K562 (cell line): Measurements from ENCODE around the gene NEURL1. TPM values are rescaled to one million over a fixed set of nuclear protein-coding genes. Genes with fewer than 3 reads are reported as not detected.

Experiments used
- ATAC-seq: fragments of 200-7000 bp; cut with Tn5 transposase; 3 replicates; pipeline ENCODE4 v1.9.1; 2020; ENCODE audit warnings: moderate library complexity
- BruUV-seq: library from RNA; stranded (reverse); fragments of 400-500 nt; replicated peaks from 2 replicates; lab custom pipeline; 2021; lab: Mats Ljungman, UMichigan
- CTCF ChIA-PET: fragments of 300-600 bp; formaldehyde crosslinking; extraction: SDS; loops from one replicate; lab custom pipeline; 2021; ENCODE audit warnings: low intra/inter-chr PET ratio; lab: Yijun Ruan, JAX
- POLR2A ChIA-PET: fragments of 300-600, 350-650 bp; sonication (Branson Sonifier 250); formaldehyde crosslinking; extraction: SDS; loops from one replicate; lab custom pipeline; 2021; ENCODE audit warnings: antibody characterized with exemption, inconsistent platforms; lab: Yijun Ruan, JAX
- DNase-seq, 4 experiments: peaks; one replicate each; pipeline versions ENCODE4 v3.0.0 to v3.0.0-alpha.2; 2011 to 2018; ENCODE audit warnings: low spot score in 3 of 4, mixed read lengths in 3 of 4; ENCODE audit errors: extremely low read depth in 1 of 4
- FAIRE-seq: peaks from 2 replicates; lab custom pipeline; 2011; peaks lifted over from hg19 to GRCh38; lab: Jason Lieb, UNC
- H2AFZ ChIP-seq: 2 replicates; pipeline ENCODE4 v1.6.0; 2011; ENCODE audit warnings: low read depth, low read length, control low read depth, inconsistent platforms
- H3K27ac ChIP-seq: fragments of 200-600 bp; 3 replicates; pipeline ENCODE4 v1.8.0; 2011; ENCODE audit warnings: low read depth, mild to moderate bottlenecking, control low read depth, inconsistent platforms, low read length, moderate library complexity, mixed read lengths; ENCODE audit errors: extremely low read depth
- H3K27me3 ChIP-seq, 2 experiments: fragments of 300-600 bp in 1 of 2; 2 replicates in 1 of 2; 3 replicates in 1 of 2; pipeline versions ENCODE4 v1.6.0 to v1.8.0; 2011; ENCODE audit warnings: inconsistent platforms in 2 of 2, low read length in 2 of 2, mild to moderate bottlenecking in 1 of 2, mixed read lengths in 1 of 2, moderate library complexity in 1 of 2; ENCODE audit not compliant: control insufficient read depth in 2 of 2, insufficient read depth in 2 of 2
- H3K36me3 ChIP-seq: fragments of 300-600 bp; 3 replicates; pipeline ENCODE4 v1.8.0; 2011; ENCODE audit warnings: mild to moderate bottlenecking, low read length, inconsistent platforms; ENCODE audit not compliant: control insufficient read depth, insufficient read depth
- H3K4me1 ChIP-seq, 2 experiments: fragments of 200-600 bp in 1 of 2; replicated peaks in 1 of 2; 2 replicates in 1 of 2; 3 replicates in 1 of 2; pipeline versions ENCODE4 v1.5.1 to v1.8.0; 2011; ENCODE audit warnings: inconsistent platforms in 2 of 2, low read length in 2 of 2, mild to moderate bottlenecking in 1 of 2, mixed read lengths in 1 of 2, moderate library complexity in 1 of 2; ENCODE audit not compliant: control insufficient read depth in 2 of 2, insufficient read depth in 2 of 2
- H3K4me2 ChIP-seq: 2 replicates; pipeline ENCODE4 v1.6.1; 2011; ENCODE audit warnings: low read length, control low read depth, inconsistent platforms, mixed read lengths; ENCODE audit not compliant: insufficient read depth
- H3K4me3 ChIP-seq: fragments of 200-600 bp; sonication (generic), shearing (Covaris generic); 2 replicates; pipeline ENCODE4 v1.5.1; 2016; ENCODE audit warnings: control low read depth, inconsistent platforms
- H3K79me2 ChIP-seq: fragments of 200-600 bp; 3 replicates; pipeline ENCODE4 v1.8.0; 2011; ENCODE audit warnings: low read length, inconsistent platforms; ENCODE audit not compliant: control insufficient read depth, insufficient read depth
- H3K9ac ChIP-seq, 2 experiments: 2 replicates each; pipeline versions ENCODE4 v1.6.0 to v1.6.1; 2011; ENCODE audit warnings: low read depth in 2 of 2, low read length in 2 of 2, control low read depth in 1 of 2, inconsistent platforms in 1 of 2, mild to moderate bottlenecking in 1 of 2, mixed read lengths in 1 of 2; ENCODE audit not compliant: insufficient read depth in 1 of 2
- H3K9me1 ChIP-seq: one replicate; pipeline ENCODE4 v1.6.0; 2011; ENCODE audit warnings: inconsistent platforms, mild to moderate bottlenecking, low read length, moderate library complexity; ENCODE audit not compliant: control insufficient read depth, insufficient read depth
- H3K9me3 ChIP-seq: replicated peaks from 2 replicates; pipeline ENCODE4 v1.5.1; 2011; ENCODE audit warnings: low read depth, low read length, inconsistent platforms; ENCODE audit not compliant: control insufficient read depth, insufficient read depth
- H4K20me1 ChIP-seq: replicated peaks from 2 replicates; pipeline ENCODE4 v1.6.1; 2011; ENCODE audit warnings: low read length, inconsistent platforms, mixed read lengths; ENCODE audit not compliant: control insufficient read depth, insufficient read depth
- BACH1 ChIP-seq: fragments of 200-800 bp; sonication (Bioruptor generic); IDR thresholded peaks from 2 replicates; pipeline ENCODE4 v1.6.1; 2016; ENCODE audit warnings: missing genetic modification characterization, missing compliant biosample characterization
- CBFA2T3 ChIP-seq: fragments of 450-650 bp; IDR thresholded peaks from 2 replicates; pipeline ENCODE4 v1.6.1; 2017
- CCAR2 ChIP-seq: fragments of 200-400 bp; formaldehyde crosslinking; IDR thresholded peaks from 2 replicates; pipeline ENCODE4 v1.6.1; 2017; ENCODE audit warnings: mild to moderate bottlenecking, low read depth, low read length
- DMBX1 ChIP-seq: fragments of 250-450 bp; sonication (Bioruptor Pico); IDR thresholded peaks from 2 replicates; pipeline ENCODE4 v1.8.0; 2022; ENCODE audit warnings: inconsistent platforms, mild to moderate bottlenecking, moderate library complexity, borderline replicate concordance
- HOXB6 ChIP-seq: fragments of 250-450 bp; sonication (Bioruptor Pico); IDR thresholded peaks from 2 replicates; pipeline ENCODE4 v1.5.1; 2022; ENCODE audit warnings: mild to moderate bottlenecking, borderline replicate concordance
- MECOM ChIP-seq: fragments of 250-450 bp; sonication (Bioruptor Pico); IDR thresholded peaks from 2 replicates; pipeline ENCODE4 v1.8.0; 2022; ENCODE audit warnings: inconsistent platforms
- PML ChIP-seq: IDR thresholded peaks from 2 replicates; pipeline ENCODE4 v1.6.1; 2012; ENCODE audit warnings: low read length, inconsistent platforms
- PPARD ChIP-seq: fragments of 250-450 bp; sonication (Bioruptor Pico); IDR thresholded peaks from 2 replicates; pipeline ENCODE4 v1.8.0; 2022; ENCODE audit warnings: inconsistent platforms, mild to moderate bottlenecking, moderate library complexity
- PTTG1 ChIP-seq: fragments of 450-650 bp; IDR thresholded peaks from 2 replicates; pipeline ENCODE4 v1.6.1; 2016; ENCODE audit warnings: low read depth, mild to moderate bottlenecking, missing genetic modification characterization, missing compliant biosample characterization
- RBM25 ChIP-seq: fragments of 200-400 bp; formaldehyde crosslinking; IDR thresholded peaks from 2 replicates; pipeline ENCODE4 v1.6.1; 2018; ENCODE audit warnings: low read length, low read depth, moderate library complexity; ENCODE audit not compliant: severe bottlenecking
- SRSF3 ChIP-seq: fragments of 200-400 bp; formaldehyde crosslinking; IDR thresholded peaks from 2 replicates; pipeline ENCODE4 v1.6.1; 2016; ENCODE audit warnings: mild to moderate bottlenecking, low read length, moderate library complexity; ENCODE audit not compliant: insufficient read depth
- TSC22D4 ChIP-seq: fragments of 450-650 bp; IDR thresholded peaks from 2 replicates; pipeline ENCODE4 v1.6.1; 2016; ENCODE audit warnings: missing genetic modification characterization, missing biosample characterization, control low read depth
- ZNF212 ChIP-seq: fragments of 450-650 bp; formaldehyde crosslinking; IDR thresholded peaks from 2 replicates; pipeline ENCODE4 v1.4.0; 2020; ENCODE audit warnings: mild to moderate bottlenecking
- ZNF830 ChIP-seq: fragments of 250-450 bp; sonication (Bioruptor Pico); IDR thresholded peaks from 2 replicates; pipeline ENCODE4 v1.5.0; 2021; ENCODE audit warnings: mild to moderate bottlenecking
- WGBS: fragments of 100-300 bp; shearing (Covaris generic); methylation state at CpG from one replicate; pipeline ENCODE4 v1.1.6; 2016; ENCODE audit warnings: low coverage, mixed read lengths; ENCODE audit not compliant: insufficient coverage; ENCODE audit errors: missing lambda C conversion rate; 5-methylcytosine and 5-hydroxymethylcytosine counted together
- in situ Hi-C: fragments of 300-500 bp; cut with MboI; formaldehyde crosslinking; loops from 4 replicates; pipeline ENCODE4 v1.15.0; 2018; ENCODE audit warnings: inconsistent platforms, mixed read lengths
- intact Hi-C: fragments of 100-400 bp; cut with micrococcal nuclease; formaldehyde crosslinking; loops from 2 replicates; pipeline ENCODE4 v1.14.2; 2022
- polyA plus RNA-seq, 8 experiments: library from polyadenylated mRNA; depleted of rRNA in 4 of 8; stranded (reverse) in 5 of 8; unstranded in 3 of 8; fragments of >200 nt; fragmentation: Nextera tagmentation in 2 of 8; fragmentation: Illumina TruSeq in 1 of 8; extraction: Ambion mirVana in 2 of 8; extraction: Trizol in 1 of 8; gene quantifications; 2 replicates each; pipeline versions ENCODE4 v1.2.1 to v1.2.3, GENCODE V29; 2011 to 2014; ENCODE audit warnings: inconsistent platforms in 1 of 8, missing spikeins in 1 of 8
- total RNA-seq, 7 experiments: library from RNA; depleted of rRNA in 6 of 7; stranded (reverse); fragments of >200 nt in 6 of 7; fragmentation: Illumina TruSeq in 2 of 7; extraction: Trizol in 2 of 7; gene quantifications; 2 replicates each; pipeline versions ENCODE4 v1.2.1 to v1.2.3, GENCODE V29; 2011 to 2021; ENCODE audit warnings: low replicate concordance in 1 of 7
- TF ChIP-seq, protein P1 (sequence below): fragments of 450-650 bp; IDR thresholded peaks from 2 replicates; pipeline ENCODE4 v1.6.1; 2016; ENCODE audit warnings: mild to moderate bottlenecking
- TF ChIP-seq, protein P2 (sequence below): IDR thresholded peaks from 2 replicates; pipeline ENCODE4 v1.6.1; 2011; ENCODE audit warnings: borderline replicate concordance, low read depth, mild to moderate bottlenecking, moderate library complexity, low read length; ENCODE audit not compliant: insufficient read depth, poor library complexity, severe bottlenecking
- TF ChIP-seq, protein P3 (sequence below): fragments of 450-650 bp; IDR thresholded peaks from 2 replicates; pipeline ENCODE4 v1.6.1; 2016; ENCODE audit warnings: borderline replicate concordance

Gene NEURL1
- total and polyA plus RNA-seq, 9 of the 15 experiments (the other 6 are each of a cell fraction or from before 2014, with no cell fraction given) = 0.01 to 0.45 (median 0.16) TPM; not detected in 5

DNA sequence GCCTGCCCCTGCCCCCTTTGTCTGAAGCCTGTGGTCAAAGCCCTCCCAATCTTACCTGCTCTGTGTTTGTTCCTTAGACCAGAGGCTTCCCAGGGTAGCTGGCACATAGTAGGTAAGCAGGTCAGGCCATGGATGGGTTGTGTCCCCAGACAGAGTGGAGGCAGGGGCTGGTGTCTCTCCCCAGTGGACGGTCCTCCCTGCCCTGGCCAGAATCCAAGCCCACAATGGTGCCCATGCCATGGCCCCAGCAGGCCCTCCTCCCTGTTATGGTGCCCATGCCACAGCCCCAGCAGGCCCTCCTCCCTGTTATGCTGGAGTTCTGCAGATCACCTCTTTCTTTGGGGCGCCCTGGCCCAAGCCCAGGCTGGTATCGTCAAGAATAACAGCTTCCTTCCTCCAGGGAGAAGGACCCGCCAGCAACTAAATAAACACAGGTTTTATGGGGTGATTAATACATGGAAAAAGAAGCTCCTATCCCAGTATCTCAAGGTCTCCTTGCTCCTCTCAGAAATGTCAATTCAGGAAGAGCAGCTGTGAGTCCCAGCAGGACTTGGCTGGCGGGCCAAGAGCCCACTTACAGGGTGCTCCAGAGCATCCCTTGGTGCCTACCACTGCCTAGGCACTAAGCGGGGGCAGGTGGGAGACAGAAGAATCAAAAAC, 82.0 kb downstream of the NEURL1 start:
- intact Hi-C loops (no loop called here), in situ Hi-C loops (loop anchor here (25.0 kb wide), 1 partner anchor 287 kb away; the partner anchor contains the start of gene SH3PXD2A)
- Histone ChIP-seq H3K9ac (no peak overlapping the region), H3K79me2 (no peaks in the 10 kb centered on the region), H3K36me3 (no peaks in the 10 kb centered on the region), H3K4me2 (no peak overlapping the region), H3K9me1 (no peaks in the 10 kb centered on the region), H3K9me3 (no peaks in the 10 kb centered on the region), H3K27me3 (peaks cover 0 to 16% of the 10 kb centered on the region in 2 experiments; a peak in 2 of 5 replicates), H3K4me1 (peaks cover 19 to 25% of the 10 kb centered on the region in 2 experiments), H3K4me3 (no peak overlapping the region), H3K27ac (no peak overlapping the region), H4K20me1 (no peaks in the 10 kb centered on the region; the same call in 1 of the 2 replicates), H2AFZ (no peak overlapping the region)
- ATAC-seq (no peak), FAIRE-seq (no peak), DNase-seq (no peak)
- CTCF ChIA-PET = no interaction called here
- POLR2A ChIA-PET = no interaction called here
- no TSS peak for BruUV-seq
- 68% methylated on average over 4 of the region's 6 CpGs for WGBS
- no peak for TF ChIP-seq PTTG1 (tag)
- no peak for TF ChIP-seq PML
- no peak for TF ChIP-seq BACH1 (tag)
- TF ChIP-seq ZNF212 (CRISPR knock-in tag) = no peak
- no peak for TF ChIP-seq CBFA2T3
- no peak for TF ChIP-seq ZNF830
- no peak for TF ChIP-seq TSC22D4
- no peak for TF ChIP-seq MECOM (CRISPR knock-in tag)
- TF ChIP-seq SRSF3 = no peak
- TF ChIP-seq, protein P1, sequence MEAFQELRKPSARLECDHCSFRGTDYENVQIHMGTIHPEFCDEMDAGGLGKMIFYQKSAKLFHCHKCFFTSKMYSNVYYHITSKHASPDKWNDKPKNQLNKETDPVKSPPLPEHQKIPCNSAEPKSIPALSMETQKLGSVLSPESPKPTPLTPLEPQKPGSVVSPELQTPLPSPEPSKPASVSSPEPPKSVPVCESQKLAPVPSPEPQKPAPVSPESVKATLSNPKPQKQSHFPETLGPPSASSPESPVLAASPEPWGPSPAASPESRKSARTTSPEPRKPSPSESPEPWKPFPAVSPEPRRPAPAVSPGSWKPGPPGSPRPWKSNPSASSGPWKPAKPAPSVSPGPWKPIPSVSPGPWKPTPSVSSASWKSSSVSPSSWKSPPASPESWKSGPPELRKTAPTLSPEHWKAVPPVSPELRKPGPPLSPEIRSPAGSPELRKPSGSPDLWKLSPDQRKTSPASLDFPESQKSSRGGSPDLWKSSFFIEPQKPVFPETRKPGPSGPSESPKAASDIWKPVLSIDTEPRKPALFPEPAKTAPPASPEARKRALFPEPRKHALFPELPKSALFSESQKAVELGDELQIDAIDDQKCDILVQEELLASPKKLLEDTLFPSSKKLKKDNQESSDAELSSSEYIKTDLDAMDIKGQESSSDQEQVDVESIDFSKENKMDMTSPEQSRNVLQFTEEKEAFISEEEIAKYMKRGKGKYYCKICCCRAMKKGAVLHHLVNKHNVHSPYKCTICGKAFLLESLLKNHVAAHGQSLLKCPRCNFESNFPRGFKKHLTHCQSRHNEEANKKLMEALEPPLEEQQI = no peak
- no peak for TF ChIP-seq PPARD (CRISPR knock-in tag)
- TF ChIP-seq, protein P2, sequence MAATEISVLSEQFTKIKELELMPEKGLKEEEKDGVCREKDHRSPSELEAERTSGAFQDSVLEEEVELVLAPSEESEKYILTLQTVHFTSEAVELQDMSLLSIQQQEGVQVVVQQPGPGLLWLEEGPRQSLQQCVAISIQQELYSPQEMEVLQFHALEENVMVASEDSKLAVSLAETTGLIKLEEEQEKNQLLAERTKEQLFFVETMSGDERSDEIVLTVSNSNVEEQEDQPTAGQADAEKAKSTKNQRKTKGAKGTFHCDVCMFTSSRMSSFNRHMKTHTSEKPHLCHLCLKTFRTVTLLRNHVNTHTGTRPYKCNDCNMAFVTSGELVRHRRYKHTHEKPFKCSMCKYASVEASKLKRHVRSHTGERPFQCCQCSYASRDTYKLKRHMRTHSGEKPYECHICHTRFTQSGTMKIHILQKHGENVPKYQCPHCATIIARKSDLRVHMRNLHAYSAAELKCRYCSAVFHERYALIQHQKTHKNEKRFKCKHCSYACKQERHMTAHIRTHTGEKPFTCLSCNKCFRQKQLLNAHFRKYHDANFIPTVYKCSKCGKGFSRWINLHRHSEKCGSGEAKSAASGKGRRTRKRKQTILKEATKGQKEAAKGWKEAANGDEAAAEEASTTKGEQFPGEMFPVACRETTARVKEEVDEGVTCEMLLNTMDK = no peak
- TF ChIP-seq CCAR2 = no peak
- no peak for TF ChIP-seq DMBX1 (CRISPR knock-in tag)
- TF ChIP-seq RBM25 = no peak
- no peak for TF ChIP-seq HOXB6
- TF ChIP-seq, protein P3, sequence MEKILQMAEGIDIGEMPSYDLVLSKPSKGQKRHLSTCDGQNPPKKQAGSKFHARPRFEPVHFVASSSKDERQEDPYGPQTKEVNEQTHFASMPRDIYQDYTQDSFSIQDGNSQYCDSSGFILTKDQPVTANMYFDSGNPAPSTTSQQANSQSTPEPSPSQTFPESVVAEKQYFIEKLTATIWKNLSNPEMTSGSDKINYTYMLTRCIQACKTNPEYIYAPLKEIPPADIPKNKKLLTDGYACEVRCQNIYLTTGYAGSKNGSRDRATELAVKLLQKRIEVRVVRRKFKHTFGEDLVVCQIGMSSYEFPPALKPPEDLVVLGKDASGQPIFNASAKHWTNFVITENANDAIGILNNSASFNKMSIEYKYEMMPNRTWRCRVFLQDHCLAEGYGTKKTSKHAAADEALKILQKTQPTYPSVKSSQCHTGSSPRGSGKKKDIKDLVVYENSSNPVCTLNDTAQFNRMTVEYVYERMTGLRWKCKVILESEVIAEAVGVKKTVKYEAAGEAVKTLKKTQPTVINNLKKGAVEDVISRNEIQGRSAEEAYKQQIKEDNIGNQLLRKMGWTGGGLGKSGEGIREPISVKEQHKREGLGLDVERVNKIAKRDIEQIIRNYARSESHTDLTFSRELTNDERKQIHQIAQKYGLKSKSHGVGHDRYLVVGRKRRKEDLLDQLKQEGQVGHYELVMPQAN = no peak
